ENCODE results near the gene AAMP. TPM values are rescaled to one million over a fixed set of nuclear protein-coding genes. Genes with fewer than 3 reads are reported as not detected.

The AAMP gene
- total and polyA plus RNA-seq, 2 donors (not counting 3 experiments of a cell fraction or from before 2014, with no cell fraction given) = 69.3 to 84.4 TPM

DNA sequence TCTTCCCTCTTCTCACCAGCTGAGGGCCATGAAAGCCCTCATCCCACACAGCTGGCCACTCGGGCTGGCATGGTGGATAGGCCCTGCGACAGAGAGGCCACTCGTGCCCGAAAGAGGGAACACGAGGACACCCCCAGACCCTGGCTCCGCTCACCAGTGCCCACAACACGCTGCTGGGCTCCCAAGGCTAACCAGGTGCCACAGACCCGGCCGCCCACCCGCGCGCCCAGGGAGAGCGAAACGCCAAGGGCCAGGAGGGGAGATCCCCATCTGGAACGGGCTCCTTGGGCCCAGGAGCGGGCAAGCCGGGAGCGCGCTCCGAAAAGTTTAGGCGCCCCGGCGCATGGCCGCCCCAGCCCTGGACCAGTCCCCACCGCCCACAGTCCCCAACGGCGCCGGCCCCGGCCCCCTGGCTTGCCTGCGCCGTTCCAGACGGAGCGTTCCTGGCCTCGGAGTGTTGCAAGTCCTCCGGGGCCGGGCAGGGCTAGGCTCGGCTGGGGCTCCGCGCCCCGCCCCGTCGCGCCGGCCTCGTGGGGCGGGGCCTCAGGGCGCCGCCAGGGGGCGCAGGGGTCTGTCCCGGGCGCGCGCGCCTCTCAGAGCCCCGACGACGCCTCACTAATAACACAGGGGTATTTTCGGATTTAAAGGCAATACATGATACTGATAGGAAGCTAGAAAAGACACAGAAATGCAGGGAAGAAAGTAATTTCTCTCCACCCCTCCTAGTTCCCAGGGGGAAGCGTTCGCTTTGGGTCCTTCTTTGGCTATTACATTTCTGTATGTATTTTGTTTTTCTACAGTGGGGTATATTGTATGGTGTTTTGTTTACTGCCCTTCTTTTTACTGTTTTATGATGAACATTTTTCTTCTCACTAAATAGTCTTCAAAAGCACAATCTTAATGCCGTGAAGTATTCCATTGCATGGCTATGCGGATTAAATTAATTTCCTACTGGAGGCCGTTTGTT, 22.4 kb upstream of the AAMP start, which contains the start of gene TMBIM1:
Gene TMBIM1 (minus strand): TSS at position 456 of the 967 bp plus-strand sequence. CDS start 10,362 bp downstream, outside the sequence.
- H3K4me1 ChIP-seq (ENCODE audit: control insufficient read depth, extremely low read depth, insufficient read depth, low read length) = peaks cover 63% of the 10 kb centered on the region
- H3K79me2 ChIP-seq (ENCODE audit: control insufficient read depth, insufficient read depth, low read length) = peaks cover 42% of the 10 kb centered on the region
- dilution Hi-C loops (cut with MboI; ENCODE audit: extremely low pct_ligation_motif_present, low sequenced_read_pairs) = no loop called here
- H3K9ac ChIP-seq (replicated peaks; ENCODE audit: extremely low read depth, insufficient read depth, low read length) = peak within 1 kb of the TSS; percentile 77
- no peaks in the 10 kb centered on the region for H3K27me3 ChIP-seq (ENCODE audit: control insufficient read depth in 2 of 2, insufficient read depth in 2 of 2, low read length in 2 of 2)
- no peak for FAIRE-seq
- POLR2A ChIA-PET = no interaction called here
- DNase-seq (ENCODE audit: low read depth, low spot score) = peak; percentile 69
- H4K20me1 ChIP-seq (replicated peaks; ENCODE audit: control insufficient read depth, extremely low read depth, insufficient read depth, low read length) = no peaks in the 10 kb centered on the region
- CTCF ChIA-PET = interaction anchor here (0.6 to 3.5 kb wide), 8 partner anchors 9 to 104 kb away, joined by 3 to 51 read pairs (median 4); partner anchors contain the start of genes AAMP, CATIP and PNKD
- no peaks in the 10 kb centered on the region for H3K36me3 ChIP-seq (ENCODE audit: control insufficient read depth in 2 of 2, extremely low read depth in 1 of 2, insufficient read depth in 2 of 2, low read length in 2 of 2)
- H3K9me1 ChIP-seq (replicated peaks; ENCODE audit: control insufficient read depth, extremely low read depth, insufficient read depth, low read length) = no peaks in the 10 kb centered on the region
- peak within 1 kb of the TSS; percentile 63 for H3K27ac ChIP-seq (ENCODE audit: insufficient read depth, low read depth, low read length)
- intact Hi-C loops (cut with micrococcal nuclease) = loop anchor here (1.0 to 2.0 kb wide), 3 partner anchors 20 to 104 kb away; partner anchors contain the start of gene CATIP
- H2AFZ ChIP-seq (ENCODE audit: low read depth, low read length) = peak within 1 kb of the TSS; percentile 59
- no peak for TF ChIP-seq JUN (IDR thresholded peaks at IDR 0.05; ENCODE audit: borderline replicate concordance, insufficient read depth, insufficient read length, low read depth)
- TF ChIP-seq MYC (IDR thresholded peaks at IDR 0.05; ENCODE audit: low read depth, low read length) = no peak
- TF ChIP-seq FOS (IDR thresholded peaks at IDR 0.05; ENCODE audit: borderline replicate concordance, insufficient read depth, low read length) = no peak
- no peak for TF ChIP-seq GATA2 (IDR thresholded peaks at IDR 0.05; ENCODE audit: insufficient read depth, insufficient read length, low read depth, low read length)
- TF ChIP-seq POLR2AphosphoS5 (IDR thresholded peaks at IDR 0.05; ENCODE audit: insufficient read depth, low read depth, low read length) = peak; percentile 85
- no peak for TF ChIP-seq EZH2 (IDR thresholded peaks at IDR 0.05; ENCODE audit: borderline replicate concordance, low read depth, low read length, severe bottlenecking)
- TF ChIP-seq POLR2A (IDR thresholded peaks at IDR 0.05; ENCODE audit: low read depth, low read length) = peak; percentile 68
- TF ChIP-seq MAX (IDR thresholded peaks at IDR 0.05; ENCODE audit: insufficient read depth, insufficient read length) = no peak
- TF ChIP-seq CTCF (IDR thresholded peaks at IDR 0.05; ENCODE audit: extremely low read depth in 1 of 2, insufficient read depth in 1 of 2, low read depth in 1 of 2, low read length in 2 of 2) = peak; percentile 61 to 97
- peak within 1 kb of the TSS; percentile 84 for H3K4me2 ChIP-seq (ENCODE audit: insufficient read depth, low read length)
- H3K9me3 ChIP-seq (replicated peaks; ENCODE audit: control insufficient read depth, insufficient read depth, low read length) = no peaks in the 10 kb centered on the region
- BruUV-seq (replicated peaks) = TSS peak; percentile 22
- H3K4me3 ChIP-seq (replicated peaks in 1 of 3; ENCODE audit: insufficient read depth in 1 of 3, low read depth in 1 of 3, low read length in 3 of 3) = peak within 1 kb of the TSS; percentile 69 to 79 (median 74)

Data from endothelial cell of umbilical vein (primary cell).